IMR-90 (cell line): ENCODE results near the gene C11orf98. TPM values are rescaled to one million over a fixed set of nuclear protein-coding genes. Genes with fewer than 3 reads are reported as not detected.

Experiments used
- ATAC-seq: fragments of 200-7000 bp; cut with Tn5 transposase; 2 replicates; pipeline ENCODE4 v1.9.1; 2020; ENCODE audit warnings: low read depth, mild to moderate bottlenecking, moderate library complexity
- BruUV-seq: library from RNA; stranded (reverse); fragments of 400-500 nt; replicated peaks from 2 replicates; lab custom pipeline; 2021; lab: Mats Ljungman, UMichigan
- CTCF ChIA-PET: fragments of 300-600 bp; formaldehyde crosslinking; extraction: SDS; loops from one replicate; lab custom pipeline; 2021; ENCODE audit warnings: antibody characterized with exemption; lab: Yijun Ruan, JAX
- POLR2A ChIA-PET: fragments of 300-600 bp; sonication (Branson Sonifier 250); formaldehyde crosslinking; loops from one replicate; lab custom pipeline; 2022; ENCODE audit warnings: antibody characterized with exemption; ENCODE audit not compliant: unreplicated experiment; lab: Charles Lee
- DNase-seq: peaks from one replicate; pipeline ENCODE4 v3.0.0; 2013
- H2AFZ ChIP-seq: replicated peaks from 2 replicates; pipeline ENCODE3; 2013; ENCODE audit warnings: low read length, mild to moderate bottlenecking; ENCODE audit not compliant: poor library complexity
- H2AK5ac ChIP-seq: 2 replicates; pipeline ENCODE4 v1.6.1; 2013; ENCODE audit warnings: low read depth, low read length, inconsistent platforms
- H2AK9ac ChIP-seq: replicated peaks from 2 replicates; pipeline ENCODE3; 2013; ENCODE audit warnings: mild to moderate bottlenecking, low read depth, low read length, moderate library complexity; ENCODE audit not compliant: poor library complexity
- H2BK120ac ChIP-seq: 2 replicates; pipeline ENCODE4 v1.6.1; 2013; ENCODE audit warnings: low read depth, low read length, inconsistent platforms
- H2BK15ac ChIP-seq: 3 replicates; pipeline ENCODE4 v1.6.1; 2013; ENCODE audit warnings: low read depth, low read length, inconsistent platforms
- H2BK20ac ChIP-seq: 2 replicates; pipeline ENCODE4 v1.6.1; 2013; ENCODE audit warnings: low read depth, mild to moderate bottlenecking, inconsistent platforms, low read length, moderate library complexity
- H2BK5ac ChIP-seq: 2 replicates; pipeline ENCODE4 v1.6.1; 2013; ENCODE audit warnings: mild to moderate bottlenecking, low read depth, low read length, inconsistent platforms; ENCODE audit not compliant: poor library complexity, severe bottlenecking
- H3K14ac ChIP-seq: replicated peaks from 2 replicates; pipeline ENCODE4 v1.6.1; 2013; ENCODE audit warnings: low read depth, low read length, inconsistent platforms
- H3K18ac ChIP-seq: 2 replicates; pipeline ENCODE4 v1.6.1; 2013; ENCODE audit warnings: low read depth, low read length, control low read depth
- H3K23ac ChIP-seq: 2 replicates; pipeline ENCODE4 v1.6.1; 2013; ENCODE audit warnings: low read depth, low read length, inconsistent platforms
- H3K27ac ChIP-seq: 2 replicates; pipeline ENCODE4 v1.5.1; 2013; ENCODE audit warnings: mild to moderate bottlenecking, control low read depth, low read length; ENCODE audit not compliant: insufficient read depth
- H3K27me3 ChIP-seq: 2 replicates; pipeline ENCODE4 v1.6.1; 2013; ENCODE audit warnings: low read length; ENCODE audit not compliant: control insufficient read depth, insufficient read depth
- H3K36me3 ChIP-seq: 2 replicates; pipeline ENCODE4 v1.6.1; 2013; ENCODE audit warnings: low read length, mixed read lengths; ENCODE audit not compliant: control insufficient read depth, insufficient read depth
- H3K4ac ChIP-seq: 2 replicates; pipeline ENCODE4 v1.6.1; 2013; ENCODE audit warnings: low read depth, low read length, inconsistent platforms
- H3K4me1 ChIP-seq: 2 replicates; pipeline ENCODE4 v1.6.1; 2013; ENCODE audit warnings: low read length, mixed read lengths; ENCODE audit not compliant: control insufficient read depth, insufficient read depth
- H3K4me2 ChIP-seq: 2 replicates; pipeline ENCODE4 v1.6.1; 2013; ENCODE audit warnings: low read depth, mild to moderate bottlenecking, control low read depth, low read length, moderate library complexity
- H3K4me3 ChIP-seq: 2 replicates; pipeline ENCODE4 v1.5.1; 2013; ENCODE audit warnings: low read depth, mild to moderate bottlenecking, control low read depth, low read length, moderate library complexity; ENCODE audit not compliant: insufficient read depth
- H3K56ac ChIP-seq: 2 replicates; pipeline ENCODE4 v1.6.1; 2013; ENCODE audit warnings: low read length, inconsistent platforms; ENCODE audit not compliant: insufficient read depth; ENCODE audit errors: extremely low read depth
- H3K79me1 ChIP-seq, 2 experiments: 2 replicates each; pipeline ENCODE4 v1.6.1; 2013; ENCODE audit warnings: low read length in 2 of 2, inconsistent platforms in 1 of 2, low read depth in 1 of 2
- H3K9ac ChIP-seq: 2 replicates; pipeline ENCODE4 v1.6.1; 2013; ENCODE audit warnings: low read depth, low read length, control low read depth
- H3K9me1 ChIP-seq: 2 replicates; pipeline ENCODE4 v1.6.1; 2013; ENCODE audit warnings: low read length, inconsistent platforms; ENCODE audit not compliant: insufficient read depth
- H3K9me3 ChIP-seq: 2 replicates; pipeline ENCODE4 v1.6.1; 2013; ENCODE audit warnings: low read length; ENCODE audit not compliant: control insufficient read depth, insufficient read depth
- H4K20me1 ChIP-seq: 2 replicates; pipeline ENCODE4 v1.6.1; 2013; ENCODE audit warnings: low read length, inconsistent platforms; ENCODE audit not compliant: insufficient read depth
- H4K5ac ChIP-seq: 2 replicates; pipeline ENCODE4 v1.6.1; 2013; ENCODE audit warnings: mild to moderate bottlenecking, low read depth, low read length, control low read depth
- H4K8ac ChIP-seq, 2 experiments: 2 replicates each; pipeline ENCODE4 v1.6.1; 2013; ENCODE audit warnings: low read depth in 2 of 2, low read length in 2 of 2, control low read depth in 1 of 2, inconsistent platforms in 1 of 2
- H4K91ac ChIP-seq: 2 replicates; pipeline ENCODE4 v1.6.1; 2013; ENCODE audit warnings: low read depth, low read length, inconsistent platforms; ENCODE audit not compliant: insufficient read depth
- NFE2L2 ChIP-seq: fragments of 150-350 bp; IDR thresholded peaks from 2 replicates; pipeline ENCODE4 v1.6.1; 2016; ENCODE audit warnings: low read depth, mild to moderate bottlenecking, low read length
- RCOR1 ChIP-seq: IDR thresholded peaks from 2 replicates; pipeline ENCODE4 v1.6.1; 2012; ENCODE audit warnings: mild to moderate bottlenecking, low read length, improper control_type of control experiment; ENCODE audit not compliant: insufficient replicate concordance
- WGBS, 2 experiments: methylation state at CpG; one replicate each; pipeline versions ENCODE4 v1.1.5 to v1.1.7; 2013; ENCODE audit warnings: missing lambda C conversion rate in 2 of 2; ENCODE audit not compliant: insufficient read length in 1 of 2; ENCODE audit errors: extremely low coverage in 2 of 2; 5-methylcytosine and 5-hydroxymethylcytosine counted together
- dilution Hi-C: fragments of 300-500 bp; cut with HindIII; formaldehyde crosslinking; loops from one replicate; pipeline ENCODE4 v1.14.3; 2018; ENCODE audit warnings: low sequenced_read_pairs; ENCODE audit not compliant: unreplicated experiment
- in situ Hi-C: fragments of 300-500 bp; cut with MboI; formaldehyde crosslinking; loops from 3 replicates; pipeline ENCODE4 v1.14.3; 2019; ENCODE audit warnings: low sequenced_read_pairs, inconsistent platforms, mixed read lengths
- intact Hi-C: fragments of 100-400 bp; cut with micrococcal nuclease; formaldehyde crosslinking; loops from 2 replicates; pipeline ENCODE4 v1.10.0; 2022
- polyA plus RNA-seq, 3 experiments: library from polyadenylated mRNA; depleted of rRNA; stranded (reverse); fragments of >200 nt; gene quantifications; 2 replicates each; pipeline ENCODE4 v1.2.3, GENCODE V29; 2012; ENCODE audit warnings: low replicate concordance in 1 of 3
- total RNA-seq: library from RNA; depleted of rRNA; stranded (reverse); fragments of >200 nt; gene quantifications from 2 replicates; pipeline ENCODE4 v1.2.3, GENCODE V29; 2012

Gene C11orf98
- total and polyA plus RNA-seq, 2 of the 4 experiments (the other 2 are of a cell fraction): 41.2 to 62.3 TPM

DNA sequence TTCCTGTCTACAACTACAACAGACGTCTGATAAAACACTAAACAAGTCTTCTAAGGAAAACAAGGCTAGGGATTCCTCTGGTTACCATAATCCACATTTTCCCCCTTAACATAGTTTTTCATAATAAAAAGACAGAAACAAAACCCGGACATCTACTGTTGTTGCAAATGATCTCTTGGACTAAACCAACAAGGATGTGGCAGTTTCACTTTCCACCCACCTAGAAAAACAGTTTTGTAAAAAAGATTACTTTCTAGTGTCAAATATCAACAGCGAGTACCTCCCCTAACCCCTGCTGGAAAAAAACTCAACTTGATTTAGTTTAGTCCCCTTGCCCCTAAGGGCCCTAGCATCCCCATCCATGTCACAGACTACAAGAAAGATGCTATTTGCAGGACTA lies 47.9 kb upstream of the C11orf98 start:
- Histone ChIP-seq H3K27me3 (no peaks in the 10 kb centered on the region), H4K5ac (no peak overlapping the region), H3K23ac (no peak overlapping the region), H3K4me3 (no peak overlapping the region), H2BK20ac (no peak overlapping the region), H2BK120ac (no peak overlapping the region), H3K36me3 (peaks cover 51% of the 10 kb centered on the region), H3K4me1 (peaks cover 12% of the 10 kb centered on the region), H3K4me2 (no peak overlapping the region), H3K9ac (no peak overlapping the region), H3K56ac (no peak overlapping the region), H2BK15ac (no peak overlapping the region), H4K8ac (no peak overlapping the region), H2AFZ (no peak overlapping the region), H3K27ac (no peak overlapping the region; the same call in 1 of the 2 replicates), H4K20me1 (no peaks in the 10 kb centered on the region), H3K14ac (no peak overlapping the region), H3K9me3 (no peaks in the 10 kb centered on the region), H3K9me1 (peaks cover 10% of the 10 kb centered on the region), H2BK5ac (no peak overlapping the region), H3K4ac (no peak overlapping the region), H4K91ac (no peak overlapping the region), H3K18ac (no peak overlapping the region), H2AK5ac (no peak overlapping the region), H2AK9ac (no peak overlapping the region), H3K79me1 (peaks cover 27 to 64% of the 10 kb centered on the region in 2 experiments)
- WGBS, 2 experiments: no CpG with 5 or more reads among the region's 3 CpGs
- intact Hi-C loops (no loop called here), dilution Hi-C loops (no loop called here), in situ Hi-C loops (no loop called here)
- no peak for ATAC-seq
- no peak for DNase-seq
- POLR2A ChIA-PET: no interaction called here
- TF ChIP-seq NFE2L2: no peak
- no peak for TF ChIP-seq RCOR1
- CTCF ChIA-PET: no interaction called here
- TSS peak; percentile 70 for BruUV-seq
